RPMI7951 (cell line): ENCODE data around the gene SLC6A7. TPM values are rescaled to one million over a fixed set of nuclear protein-coding genes. Genes with fewer than 3 reads are reported as not detected.
"Not testable (repeated sequence)": the region's sequence is repeated elsewhere in the genome, so short reads cannot be mapped to it uniquely, and the experiment has no call there.

Experiments used
- DNase-seq: peaks from one replicate; pipeline ENCODE4 v3.0.0-alpha.2; 2012; ENCODE audit warnings: low read depth
- total RNA-seq: library from RNA; depleted of rRNA; stranded (reverse); fragments of >200 nt; shearing (Covaris generic); gene quantifications from 2 replicates; pipeline ENCODE4 v1.2.3, GENCODE V29; 2014

Gene SLC6A7
- total RNA-seq, 1 experiment from 2014 or later: not detected

GRCh38 chr5:150241298-150242160 is 51.7 kb downstream of the SLC6A7 start:
- no peak for DNase-seq

DNA sequence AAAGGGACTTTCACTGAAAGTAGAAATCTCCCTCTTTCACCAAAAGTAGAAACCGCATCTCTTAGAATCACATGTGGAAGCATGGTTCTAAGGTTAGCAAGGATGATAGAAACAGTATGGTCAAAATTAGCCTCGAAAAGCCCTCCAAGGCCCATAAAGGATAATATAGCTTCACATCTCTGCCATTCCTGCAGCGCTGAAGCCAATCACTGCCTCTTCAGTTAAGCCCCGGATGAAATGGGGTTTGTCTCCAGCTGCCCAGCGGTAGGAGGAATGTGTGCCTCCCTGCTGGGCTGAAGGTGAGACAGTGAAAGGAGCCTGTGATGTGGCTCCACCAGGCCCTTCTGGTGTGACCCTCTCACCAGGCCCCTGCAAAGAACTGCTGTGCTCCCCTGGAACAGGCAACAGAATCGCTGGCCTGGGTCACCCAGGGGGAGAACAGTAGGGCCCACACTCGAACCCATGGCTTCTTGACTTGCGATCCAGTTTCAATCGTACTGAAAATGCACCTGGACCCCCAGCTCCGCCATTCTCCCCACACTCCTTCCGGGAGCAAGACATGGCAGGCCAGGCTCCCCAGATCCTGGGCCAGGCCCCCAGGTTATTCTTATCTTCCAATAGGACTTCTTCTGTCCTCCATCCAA is 52.5 kb downstream of the SLC6A7 start:
- DNase-seq: no peak

GRCh38 chr5:150243590-150243989 is 53.7 kb downstream of the SLC6A7 start:
- DNase-seq: no peak

- no peak for DNase-seq
These were observed 54.3 kb downstream of the SLC6A7 start for GRCh38 chr5:150244209-150244608.

GRCh38 chr5:150245111-150245789 is 55.4 kb downstream of the SLC6A7 start:
- DNase-seq: peak; percentile 84

DNA sequence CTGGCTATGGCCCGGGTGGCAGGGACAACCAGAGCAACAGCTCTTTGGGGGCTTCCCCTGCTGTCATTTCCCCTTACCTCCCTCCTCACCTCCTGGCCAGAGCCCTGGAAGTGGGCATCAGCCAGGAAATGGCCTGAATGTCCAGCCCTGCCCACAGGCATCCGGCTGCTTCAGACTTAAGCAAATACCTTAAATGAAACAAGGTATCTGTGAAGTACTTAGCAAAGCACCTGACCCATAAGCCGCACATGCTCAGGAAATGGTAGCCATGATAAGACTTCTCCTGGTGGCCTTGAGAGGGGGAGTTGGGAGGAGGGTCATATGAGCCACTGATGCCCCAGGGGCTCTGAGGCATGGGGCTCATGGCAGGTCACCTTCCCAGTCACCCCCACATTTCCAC is 55.9 kb downstream of the SLC6A7 start:
- no peak for DNase-seq

DNA sequence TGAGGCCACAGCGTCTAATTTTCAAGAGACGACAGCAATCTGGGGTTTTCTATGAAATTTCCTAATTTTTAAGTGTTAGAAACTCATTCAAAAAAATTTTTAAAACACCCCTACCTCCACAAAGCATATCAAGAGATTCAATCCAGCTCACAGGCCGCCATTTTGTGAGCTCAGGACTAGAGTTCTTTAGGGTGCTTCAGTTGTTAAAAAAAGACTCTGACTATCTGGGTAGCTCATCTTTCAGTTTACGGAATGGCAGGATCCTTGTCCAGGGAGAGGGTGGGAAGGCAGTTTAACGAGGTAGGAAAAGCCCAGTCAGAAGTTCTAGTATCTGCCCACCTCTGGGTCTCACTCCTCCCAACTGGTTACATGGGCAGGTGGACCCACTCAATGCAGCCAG is 56.6 kb downstream of the SLC6A7 start:
- no peak for DNase-seq

DNA sequence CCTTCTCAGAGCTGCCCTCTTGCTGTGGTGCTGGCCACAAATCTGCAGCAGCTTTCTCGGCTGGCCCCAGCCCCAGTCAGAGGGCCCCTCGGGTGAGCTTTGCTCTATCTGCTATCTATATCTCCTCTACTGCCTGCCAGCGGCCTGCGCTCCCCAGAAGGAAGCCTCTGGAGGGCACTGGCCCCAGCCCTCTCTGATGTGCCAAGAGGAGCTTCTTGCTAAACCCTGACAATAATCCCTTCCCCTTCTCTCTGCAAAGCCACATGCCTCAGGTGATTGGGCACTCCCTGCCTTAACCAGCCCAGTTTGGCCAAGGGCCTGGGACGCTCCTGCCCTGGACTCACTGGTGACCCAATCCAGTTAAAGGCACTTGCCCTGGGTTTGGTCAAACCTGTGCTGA is 57.0 kb downstream of the SLC6A7 start:
- DNase-seq: no peak

DNA sequence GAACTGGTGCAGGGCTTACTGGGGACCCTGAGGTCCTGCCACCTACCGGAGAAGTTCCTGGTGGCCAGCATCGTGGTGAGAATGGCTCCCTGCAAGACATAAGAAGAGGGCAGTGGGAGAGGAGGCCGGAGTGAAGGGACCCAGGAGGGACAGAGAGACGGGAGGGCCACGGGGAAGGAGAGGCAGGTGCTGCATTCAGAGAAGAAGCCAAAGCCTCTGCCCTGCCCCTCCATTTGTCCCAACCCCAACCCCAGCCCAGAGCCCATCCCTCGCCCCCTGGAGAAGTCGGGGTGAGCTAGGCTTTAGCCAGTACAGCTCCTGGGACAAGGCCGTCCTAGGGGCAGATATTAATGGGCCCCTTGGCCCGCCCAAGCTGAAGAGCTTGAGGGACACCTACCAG is 57.9 kb downstream of the SLC6A7 start:
- DNase-seq: no peak

GRCh38 chr5:150248493-150248892 is 58.6 kb downstream of the SLC6A7 start:
- not testable (repeated sequence) for DNase-seq

DNA sequence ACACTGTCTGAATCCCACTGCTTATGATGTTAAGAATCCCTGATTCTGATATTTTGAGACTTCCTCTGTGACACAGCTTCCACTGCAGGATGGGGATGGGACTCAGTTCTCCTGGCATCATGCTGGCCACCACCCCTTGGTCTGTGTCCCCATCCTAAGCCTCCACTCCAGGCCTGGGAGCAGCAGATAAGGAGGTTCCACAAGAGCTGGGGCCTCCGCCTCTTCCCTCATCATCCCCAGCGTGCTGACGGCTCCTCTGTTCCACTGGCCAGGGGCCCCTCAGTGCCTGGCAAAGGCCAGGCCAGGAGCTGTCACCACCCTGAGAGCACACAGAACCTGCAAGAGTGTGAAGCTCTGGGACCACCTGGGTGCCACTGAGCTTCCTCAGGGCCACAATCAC is 59.1 kb downstream of the SLC6A7 start:
- no peak for DNase-seq

DNA sequence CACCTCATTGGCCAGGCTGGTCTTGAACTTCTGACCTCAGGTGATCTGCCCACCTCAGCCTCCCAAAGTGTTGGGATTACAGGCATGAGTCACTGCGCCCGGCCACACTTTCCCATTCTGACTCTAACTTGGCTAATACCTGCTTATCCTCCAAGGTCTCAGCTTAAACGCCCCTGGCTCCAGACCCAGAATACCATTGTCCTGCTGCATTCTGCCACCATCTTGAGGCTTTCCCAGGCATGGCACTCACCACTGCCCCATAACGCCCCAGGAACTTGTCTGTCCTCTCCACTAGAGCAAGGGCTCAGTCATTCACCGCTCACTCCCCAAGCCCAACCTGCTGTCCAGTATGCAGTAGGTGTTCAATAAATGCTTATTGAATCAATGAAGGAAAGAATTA is 59.9 kb downstream of the SLC6A7 start:
- no peak for DNase-seq

DNA sequence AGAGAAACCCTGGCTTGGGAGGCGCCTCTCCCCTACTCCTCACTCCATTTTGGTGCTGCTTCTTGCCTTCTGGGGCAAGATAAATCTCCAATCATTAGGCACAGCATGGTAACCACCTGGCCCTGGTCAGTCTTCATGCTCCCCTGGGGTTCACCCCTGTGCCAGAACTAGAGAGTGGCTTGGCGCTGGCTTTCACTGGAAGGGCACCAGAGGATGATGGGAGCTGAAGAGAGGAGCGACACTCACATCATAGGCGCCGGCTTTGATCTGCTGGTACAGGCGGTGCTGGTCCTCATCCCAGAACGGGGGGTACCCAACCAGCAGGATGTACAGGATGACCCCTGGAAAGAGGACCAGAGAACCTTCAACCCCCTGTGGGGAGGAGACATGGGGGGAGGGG is 61.6 kb downstream of the SLC6A7 start:
- no peak for DNase-seq

DNA sequence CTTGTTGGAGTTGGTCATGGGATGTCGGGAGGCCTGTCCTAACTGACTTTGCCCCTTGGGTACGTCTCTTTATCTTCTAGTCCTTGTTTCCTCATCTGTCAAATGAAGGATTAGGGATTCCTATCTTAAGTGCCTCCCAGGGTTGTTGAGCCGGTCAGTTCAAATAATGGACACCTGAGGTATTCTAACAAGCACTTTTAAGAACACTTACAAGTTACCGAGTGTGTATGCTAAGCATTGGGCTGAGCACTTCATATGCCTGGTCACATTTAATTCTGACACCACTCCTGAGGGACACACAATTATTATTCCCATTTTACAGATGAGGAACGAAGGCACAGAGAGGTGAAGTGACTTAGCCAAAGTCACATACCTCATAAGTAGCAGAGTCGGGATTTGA is 62.6 kb downstream of the SLC6A7 start:
- no peak for DNase-seq

- no peak for DNase-seq
These were observed 63.8 kb downstream of the SLC6A7 start for GRCh38 chr5:150253416-150254208.

- no peak for DNase-seq
These were observed 64.5 kb downstream of the SLC6A7 start for GRCh38 chr5:150254363-150254762.

GRCh38 chr5:150254774-150255173 is 64.9 kb downstream of the SLC6A7 start:
- DNase-seq: no peak

- no peak for DNase-seq
These were observed 66.0 kb downstream of the SLC6A7 start for GRCh38 chr5:150255659-150256409.

- DNase-seq: no peak
These were observed 66.7 kb downstream of the SLC6A7 start for GRCh38 chr5:150256410-150257064.

- no peak for DNase-seq
These were observed 67.6 kb downstream of the SLC6A7 start for GRCh38 chr5:150257424-150257823.

DNA sequence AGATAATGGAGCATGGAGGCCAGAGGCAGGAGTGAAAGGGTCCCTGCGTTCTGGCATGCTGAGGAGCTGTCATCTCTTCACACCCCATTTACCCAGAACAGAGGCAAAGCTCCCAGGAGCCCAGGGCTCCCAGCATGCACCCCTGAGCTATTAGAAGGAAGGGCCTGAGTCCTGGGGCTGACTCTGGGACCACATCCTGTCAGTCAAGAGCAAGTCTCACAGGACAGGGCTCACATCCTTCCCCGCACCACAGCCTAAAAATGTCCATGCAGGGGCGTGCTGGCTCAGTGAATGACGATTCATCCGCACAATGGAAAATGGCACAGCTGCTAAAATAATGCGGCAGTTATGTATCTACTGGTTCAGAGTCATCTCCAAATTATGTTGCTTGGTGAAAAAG is 68.3 kb downstream of the SLC6A7 start:
- DNase-seq: peak; percentile 50
